ENCODE data around the gene APLF.
"Not testable (repeated sequence)": the region's sequence is repeated elsewhere in the genome, so short reads cannot be mapped to it uniquely, and the experiment has no call there.

The APLF gene

GRCh38 chr2:68516051-68516955, 48.9 kb downstream of the APLF start:
- no peak overlapping the region for H3K4me3 ChIP-seq (ENCODE audit: low read depth, low read length)
- TF ChIP-seq CTCF (IDR thresholded peaks at IDR 0.05; ENCODE audit: low read depth, low read length) = no peak

DNA sequence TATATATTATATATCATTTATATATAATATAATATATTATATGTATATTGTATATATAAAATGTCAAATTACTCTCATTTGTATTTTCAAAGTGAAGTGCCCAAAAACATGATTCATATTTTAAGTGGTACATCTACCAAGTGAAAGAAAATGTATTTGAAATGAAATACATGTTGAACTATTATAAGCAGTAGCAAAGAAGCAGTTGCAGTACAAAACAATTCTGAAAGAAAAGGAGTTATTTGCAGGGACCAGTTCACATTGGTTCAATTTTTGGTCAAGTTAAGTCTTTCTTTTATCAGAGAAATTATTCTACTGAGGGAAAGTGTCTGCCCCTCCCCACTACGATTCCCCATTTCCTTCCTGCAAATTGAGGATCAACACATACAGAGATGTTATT, 51.9 kb downstream of the APLF start:
- TF ChIP-seq CTCF (IDR thresholded peaks at IDR 0.05; ENCODE audit: low read depth, low read length) = no peak
- H3K4me3 ChIP-seq (ENCODE audit: low read depth, low read length) = no peak overlapping the region

DNA sequence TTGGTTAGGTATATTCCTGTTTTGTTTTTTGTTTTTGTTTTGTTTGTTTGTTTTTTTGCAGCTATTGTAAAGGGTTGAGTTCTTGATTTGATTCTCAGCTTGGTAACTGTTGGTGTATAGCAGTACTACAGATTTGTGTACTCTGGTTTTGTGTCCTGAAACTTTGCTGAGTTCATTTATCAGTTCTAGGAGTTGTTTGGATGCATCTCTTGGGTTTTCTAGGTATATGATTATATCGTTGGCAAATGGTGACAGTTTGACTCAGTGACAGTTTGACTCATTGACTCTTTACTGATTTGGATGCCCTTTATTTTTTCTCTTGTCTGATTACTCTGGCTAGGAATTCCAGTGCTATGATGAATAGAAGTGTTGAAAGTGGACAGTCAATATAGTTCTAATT, 53.7 kb downstream of the APLF start:
- TF ChIP-seq CTCF (IDR thresholded peaks at IDR 0.05; ENCODE audit: low read depth, low read length) = no peak
- H3K4me3 ChIP-seq (ENCODE audit: low read depth, low read length) = no peak overlapping the region

DNA sequence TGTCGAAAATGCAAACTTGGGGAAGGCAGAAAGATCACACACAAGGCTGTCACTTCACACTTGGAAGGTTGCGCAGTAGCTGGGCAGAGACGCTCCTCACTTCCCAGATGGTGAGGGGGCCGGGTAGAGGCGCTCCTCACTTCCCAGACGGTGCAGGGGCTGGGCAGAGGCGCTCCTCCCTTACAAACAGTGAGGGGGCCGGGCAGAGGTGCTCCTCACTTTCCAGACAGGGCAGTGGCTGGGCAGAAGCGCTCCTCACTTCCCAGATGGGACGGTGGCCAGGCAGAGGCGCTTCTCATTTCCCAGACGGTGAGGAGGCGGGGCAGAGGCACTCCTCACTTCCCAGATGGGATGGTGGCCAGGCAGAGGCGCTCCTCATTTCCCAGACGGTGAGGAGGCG, 59.6 kb downstream of the APLF start:
- H3K4me3 ChIP-seq (ENCODE audit: low read depth, low read length) = not testable (repeated sequence)

- not testable (repeated sequence) for H3K4me3 ChIP-seq (ENCODE audit: low read depth, low read length)
These were observed 60.1 kb downstream of the APLF start for GRCh38 chr2:68527343-68528081.

GRCh38 chr2:68529156-68529555, 61.8 kb downstream of the APLF start:
- not testable (repeated sequence) for H3K4me3 ChIP-seq (ENCODE audit: low read depth, low read length)

- H3K4me3 ChIP-seq (ENCODE audit: low read depth, low read length) = not testable (repeated sequence)
These were observed 62.3 kb downstream of the APLF start for GRCh38 chr2:68529651-68530050.

- TF ChIP-seq CTCF (IDR thresholded peaks at IDR 0.05; ENCODE audit: low read depth, low read length) = no peak
- H3K4me3 ChIP-seq (ENCODE audit: low read depth, low read length) = no peak overlapping the region
These were observed 68.6 kb downstream of the APLF start for GRCh38 chr2:68536000-68536399.

GRCh38 chr2:68537011-68537410, 69.6 kb downstream of the APLF start:
- H3K4me3 ChIP-seq (ENCODE audit: low read depth, low read length) = no peak overlapping the region
- TF ChIP-seq CTCF (IDR thresholded peaks at IDR 0.05; ENCODE audit: low read depth, low read length) = no peak

Data from WI38 (cell line).